TTC549 (cell line): ENCODE data around the gene FAM25A.
"Not testable (repeated sequence)": the region's sequence is repeated elsewhere in the genome, so short reads cannot be mapped to it uniquely, and the experiment has no call there.

Experiments
- FAIRE-seq: peaks from 2 replicates; lab custom pipeline; 2012; peaks lifted over from hg19 to GRCh38; lab: Jason Lieb, UNC

FAM25A gene

DNA sequence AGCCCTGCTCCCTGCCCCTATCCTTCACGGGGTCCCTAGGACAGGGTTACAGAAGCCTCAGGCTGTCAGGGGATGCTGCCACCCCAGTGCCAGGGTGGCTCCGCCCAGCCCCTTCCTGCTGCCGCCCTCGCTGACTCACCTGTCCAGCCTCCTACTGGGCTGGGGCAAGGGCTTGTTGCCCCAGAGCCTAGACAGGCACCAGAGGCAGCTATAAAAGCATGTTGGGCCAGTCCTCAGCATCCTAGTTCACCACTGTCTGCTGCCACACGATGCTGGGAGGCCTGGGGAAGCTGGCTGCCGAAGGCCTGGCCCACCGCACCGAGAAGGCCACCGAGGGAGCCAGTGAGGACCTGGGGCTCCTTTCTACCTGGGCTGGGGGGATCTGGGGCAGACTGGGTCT is at the start of gene FAM25A:
Gene FAM25A (plus strand): TSS at position 239 of the 400 bp plus-strand sequence. CDS start 31 bp downstream, at position 270.
- not testable (repeated sequence) for FAIRE-seq

DNA sequence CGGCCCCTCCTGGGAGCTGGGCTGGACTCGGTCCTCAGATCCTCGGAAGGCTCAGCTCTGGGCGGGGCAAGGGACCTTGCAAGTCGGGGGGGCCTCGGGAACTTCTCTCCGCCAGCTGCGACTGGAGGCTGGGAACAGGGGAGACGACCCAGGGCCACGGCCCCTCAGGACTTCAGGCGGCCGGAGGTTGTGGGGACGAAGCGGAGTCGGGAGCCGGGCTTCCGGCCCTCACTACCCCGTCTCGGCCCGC is 49.2 kb upstream of the FAM25A start:
- no peak for FAIRE-seq

DNA sequence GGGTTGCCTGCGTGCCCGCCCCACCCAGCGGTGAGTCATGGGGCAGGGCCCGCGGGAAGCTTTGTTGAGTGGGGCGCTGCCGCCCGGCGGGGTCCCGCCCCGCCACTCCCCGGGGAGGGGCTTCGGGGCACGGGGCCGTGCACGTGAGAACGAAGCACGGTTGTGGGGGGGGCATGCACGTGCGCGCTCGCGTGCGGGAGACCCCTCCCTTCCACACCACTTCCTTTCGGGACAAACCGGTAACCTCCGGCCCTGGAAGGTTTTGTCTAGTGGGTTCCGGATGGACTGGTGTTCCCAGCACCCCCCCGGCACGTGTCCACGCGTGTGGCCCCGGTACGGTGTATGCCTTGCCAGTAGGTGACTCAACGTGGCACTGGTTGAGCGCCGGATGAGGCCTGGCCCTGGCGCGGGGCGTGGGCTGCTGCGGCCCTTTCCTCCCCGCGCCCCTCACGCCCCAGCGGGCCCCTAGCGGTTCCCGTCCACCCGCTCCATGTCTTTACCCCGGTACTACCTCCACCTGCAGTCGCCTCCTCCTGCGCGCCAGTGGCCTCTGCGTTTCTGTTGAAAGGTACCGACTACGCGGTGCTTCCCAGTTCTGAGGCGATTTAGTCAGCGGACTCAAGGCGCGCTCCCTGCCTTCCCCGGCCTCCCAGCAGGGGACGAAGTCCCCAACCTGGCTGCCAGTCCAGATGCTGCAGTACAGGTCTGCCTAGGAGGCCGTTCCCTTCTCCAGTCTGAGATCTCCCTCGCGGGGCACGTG is 48.7 kb upstream of the FAM25A start:
- FAIRE-seq, result no peak

DNA sequence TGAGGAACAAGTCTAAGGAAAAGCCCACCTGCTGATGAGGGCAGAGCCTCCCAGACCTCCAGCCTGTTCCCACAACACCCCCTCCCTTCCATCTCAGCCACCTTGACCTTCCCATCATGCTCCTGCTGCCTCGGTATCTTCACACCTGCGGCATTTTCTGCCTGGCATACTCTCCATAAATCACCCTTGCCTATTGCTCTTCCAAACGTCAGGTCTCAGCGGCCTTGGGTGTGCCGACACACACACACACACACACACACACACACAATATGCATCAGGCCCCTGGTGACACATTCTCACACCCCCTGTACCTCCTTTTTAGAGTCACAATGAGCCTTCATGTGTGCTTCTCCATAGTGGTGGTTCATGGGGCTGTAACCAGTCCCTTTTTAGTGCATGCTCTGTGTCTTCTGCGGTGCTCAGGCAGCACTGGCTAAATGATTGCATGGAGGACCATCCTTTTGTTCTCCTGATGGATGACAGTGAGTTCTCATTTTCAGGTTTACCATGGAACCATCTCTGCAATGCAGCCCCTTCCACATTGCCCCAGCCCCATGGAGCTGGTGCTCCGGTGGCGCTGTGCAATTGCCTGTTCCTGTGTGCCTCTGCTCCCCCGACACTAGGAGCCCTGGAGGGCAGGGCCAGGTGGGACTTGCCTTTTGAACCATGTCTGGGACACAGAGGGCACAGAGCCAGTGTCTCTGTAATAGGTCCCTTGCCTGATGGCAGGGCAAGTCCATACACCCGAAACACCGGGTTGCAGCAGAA is 47.3 kb upstream of the FAM25A start:
- no peak for FAIRE-seq

DNA sequence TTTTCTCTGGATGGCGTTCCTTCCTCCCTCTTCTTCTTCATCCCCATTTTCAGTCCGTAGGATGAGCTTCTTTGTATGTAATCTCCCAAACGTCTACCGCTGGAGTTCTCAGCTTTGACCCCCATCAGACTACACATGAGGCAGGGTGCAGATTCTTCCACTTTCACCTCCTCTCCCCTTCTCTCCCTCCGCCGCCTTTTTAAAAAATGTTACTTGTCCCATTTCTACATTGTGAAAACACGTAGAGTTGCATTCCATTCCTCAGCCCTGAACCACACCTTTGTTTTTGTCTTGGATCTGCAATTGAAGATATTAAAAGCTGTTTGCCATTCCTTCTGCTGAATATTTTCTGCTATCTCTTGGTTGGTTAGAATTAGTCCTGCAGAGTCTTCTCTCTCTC is 45.6 kb upstream of the FAM25A start:
- no peak for FAIRE-seq

DNA sequence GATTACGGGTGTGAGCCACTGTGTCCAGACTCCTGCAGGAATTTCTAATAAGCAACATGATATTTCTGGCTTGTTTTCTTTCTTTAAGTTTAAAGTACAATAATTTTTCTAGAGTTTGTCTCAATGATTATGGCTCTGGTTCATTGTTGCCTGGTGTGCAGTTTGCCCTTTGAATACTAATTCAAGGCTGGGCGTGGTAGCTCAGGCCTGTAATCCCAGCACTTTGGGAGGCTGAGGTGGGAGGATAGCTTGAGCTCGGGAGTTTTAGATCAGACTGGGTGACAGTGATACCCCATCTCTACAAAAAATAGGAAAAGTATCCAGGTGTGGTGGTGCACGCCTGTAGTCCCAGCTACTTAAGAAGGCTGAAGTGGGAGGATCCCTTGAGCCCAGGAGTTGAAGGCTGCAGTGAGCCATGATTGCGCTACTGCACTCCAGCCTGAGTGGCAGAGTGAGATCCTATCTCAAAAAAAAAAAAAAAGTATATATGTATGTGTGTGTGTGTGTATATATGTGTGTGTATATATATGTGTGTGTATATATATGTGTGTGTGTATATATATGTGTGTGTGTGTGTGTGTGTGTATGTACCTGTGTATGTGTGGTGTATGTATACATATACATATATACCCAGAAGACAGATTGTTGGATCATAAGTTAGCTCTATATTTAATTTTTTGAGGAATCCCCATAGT is 43.6 kb upstream of the FAM25A start:
- no peak for FAIRE-seq

DNA sequence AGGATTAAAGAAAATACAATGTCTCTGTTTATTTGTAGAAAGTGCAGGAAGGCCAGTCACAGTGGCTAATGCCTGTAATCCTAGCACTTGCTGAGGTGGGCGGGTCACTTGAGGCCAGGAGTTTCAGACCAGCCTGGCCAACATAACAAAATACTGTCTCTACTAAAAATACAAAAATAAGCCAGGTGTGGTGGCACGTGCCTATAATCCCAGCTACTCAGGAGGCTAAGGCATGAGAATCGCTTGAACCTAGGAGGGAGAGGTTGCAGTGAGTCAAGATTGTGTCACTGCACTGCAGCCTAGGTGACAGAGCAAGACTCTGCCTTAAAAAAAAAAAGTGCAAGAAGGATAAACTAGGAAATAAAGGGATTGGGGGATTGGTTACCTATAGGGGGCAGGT is 41.6 kb upstream of the FAM25A start:
- FAIRE-seq, result not testable (repeated sequence)

DNA sequence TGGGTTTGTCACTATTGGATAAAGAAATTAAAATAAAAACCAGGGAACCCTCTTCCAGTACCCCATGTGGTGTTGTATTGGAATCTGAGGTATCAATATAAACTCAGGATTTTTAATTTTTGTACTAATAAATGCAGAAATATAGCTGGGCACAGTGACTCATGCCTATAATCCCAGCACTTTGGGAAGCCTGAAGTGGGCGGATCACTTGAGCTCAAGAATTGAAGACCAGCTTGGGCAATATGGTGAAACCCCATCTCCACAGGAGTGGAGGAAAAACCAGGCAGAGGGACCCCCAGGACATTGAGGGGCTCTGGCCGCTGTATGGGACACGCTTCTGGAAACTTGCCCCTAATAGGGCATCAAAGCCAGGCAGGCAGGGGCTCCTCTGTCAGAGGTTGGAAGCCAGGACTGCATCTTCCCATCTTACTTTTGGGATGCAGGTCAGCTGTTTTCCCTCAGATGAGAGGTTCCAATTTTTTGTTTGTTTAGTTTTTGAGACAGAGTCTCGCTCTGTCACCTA is 40.7 kb upstream of the FAM25A start:
- no peak for FAIRE-seq

DNA sequence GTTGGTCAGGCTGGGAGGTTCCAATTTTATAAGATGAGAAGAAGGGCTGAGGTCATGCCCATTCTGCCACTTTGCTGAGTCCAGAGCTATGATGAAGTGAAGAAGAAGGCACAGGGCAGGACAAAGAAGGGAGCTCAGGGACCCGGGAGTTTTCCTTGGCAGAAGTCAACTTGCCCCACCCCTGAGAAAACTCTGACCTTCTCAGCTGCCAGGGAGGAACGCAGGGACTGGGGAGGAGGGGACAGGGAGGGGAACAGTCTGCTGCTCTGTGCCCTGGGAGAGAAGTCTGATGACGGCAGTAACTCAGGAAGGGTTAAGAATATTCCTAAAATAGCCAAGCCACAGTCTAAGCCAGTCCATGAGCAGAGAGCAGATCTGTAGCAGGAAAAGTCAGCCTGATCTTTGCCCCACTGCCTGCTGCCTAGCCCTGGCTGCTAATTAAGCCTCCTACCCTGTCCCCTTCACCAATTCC is 40.1 kb upstream of the FAM25A start:
- FAIRE-seq, result no peak

DNA sequence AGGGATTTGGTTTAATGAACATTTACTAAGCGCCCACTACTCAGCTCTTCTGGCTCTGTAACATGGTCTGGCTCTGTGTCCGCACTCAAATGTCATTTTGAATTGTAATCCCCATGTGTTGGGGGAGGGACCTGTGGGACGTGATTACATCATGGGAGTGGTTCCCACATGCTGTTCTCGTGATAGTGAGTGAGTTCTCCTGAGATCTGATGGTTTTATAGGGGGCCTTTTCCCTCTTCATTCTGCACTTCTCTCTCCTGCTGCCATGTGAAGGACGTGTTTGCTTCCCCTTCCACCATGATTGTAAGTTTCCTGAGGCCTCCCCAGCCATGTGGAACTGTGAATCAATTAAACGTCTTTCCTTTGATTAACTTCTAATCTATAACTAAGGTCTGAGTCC is 39.1 kb upstream of the FAM25A start:
- FAIRE-seq, result not testable (repeated sequence)

DNA sequence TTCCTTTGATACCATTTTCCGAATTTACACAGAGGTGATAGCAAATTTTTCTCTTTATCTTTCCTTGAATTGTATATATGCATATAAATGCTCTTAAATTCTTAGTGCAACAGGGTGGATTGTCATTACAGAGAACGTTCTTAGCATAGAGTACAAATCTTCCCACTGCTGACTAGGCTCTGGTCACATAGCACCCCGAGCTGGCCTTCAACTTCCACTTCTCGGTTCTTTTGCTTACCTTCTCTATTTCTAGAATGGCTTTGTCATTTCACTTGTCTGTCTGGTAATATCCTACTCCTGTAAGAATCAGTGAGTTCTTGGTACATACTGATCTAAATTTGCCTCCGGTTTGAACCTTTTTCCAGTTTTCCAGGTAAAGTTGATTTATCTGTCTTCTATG is 38.4 kb upstream of the FAM25A start:
- FAIRE-seq, result no peak

DNA sequence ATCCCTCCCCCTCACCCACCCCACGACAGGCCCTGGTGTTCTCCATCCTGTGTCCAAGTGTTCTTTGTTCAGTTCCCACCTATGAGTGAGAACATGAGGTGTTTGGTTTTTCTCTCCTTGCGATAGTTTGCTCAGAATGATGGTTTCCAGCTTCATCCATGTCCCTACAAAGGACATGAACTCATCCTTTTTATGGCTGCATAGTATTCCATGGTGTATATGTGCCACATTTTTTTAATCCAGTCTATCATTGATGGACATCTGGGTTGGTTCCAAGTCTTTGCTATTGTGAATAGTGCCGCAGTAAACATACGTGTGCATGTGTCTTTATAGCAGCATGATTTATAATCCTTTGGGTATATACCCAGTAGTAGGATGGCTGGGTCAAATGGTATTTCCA is 35.6 kb upstream of the FAM25A start:
- not testable (repeated sequence) for FAIRE-seq

DNA sequence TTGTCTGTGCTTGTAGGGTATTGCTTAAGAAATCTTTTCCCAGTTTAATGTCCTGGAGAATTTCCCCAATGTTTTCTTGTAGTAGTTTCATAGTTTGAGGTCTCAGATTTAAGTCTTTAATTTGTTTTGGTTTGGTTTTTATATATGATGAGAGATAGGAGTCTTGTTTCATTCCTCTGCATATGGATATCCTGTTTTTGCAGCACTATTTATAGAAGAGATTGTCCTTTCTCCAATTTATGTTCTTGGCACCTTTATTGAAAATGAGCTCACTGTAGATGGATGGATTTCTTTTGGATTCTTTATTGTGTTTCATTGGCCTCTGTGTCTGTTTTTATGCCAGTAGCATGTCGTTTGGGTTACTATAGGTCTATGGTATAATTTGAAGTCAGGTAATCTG is 31.6 kb upstream of the FAM25A start:
- FAIRE-seq, result no peak

DNA sequence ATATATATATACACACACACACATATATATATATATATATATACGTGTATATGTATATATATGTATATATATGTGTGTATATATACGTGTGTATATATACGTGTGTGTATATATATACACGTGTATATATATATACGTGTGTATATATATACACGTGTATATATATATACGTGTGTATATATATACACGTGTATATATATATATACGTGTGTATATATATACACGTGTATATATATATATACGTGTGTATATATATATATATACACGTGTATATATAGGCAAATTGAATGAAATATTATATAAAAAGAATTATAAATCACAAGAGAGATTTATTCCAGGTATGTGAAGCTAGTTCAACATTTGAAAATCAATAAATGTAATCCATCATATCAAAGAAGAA is 28.7 kb upstream of the FAM25A start:
- not testable (repeated sequence) for FAIRE-seq

DNA sequence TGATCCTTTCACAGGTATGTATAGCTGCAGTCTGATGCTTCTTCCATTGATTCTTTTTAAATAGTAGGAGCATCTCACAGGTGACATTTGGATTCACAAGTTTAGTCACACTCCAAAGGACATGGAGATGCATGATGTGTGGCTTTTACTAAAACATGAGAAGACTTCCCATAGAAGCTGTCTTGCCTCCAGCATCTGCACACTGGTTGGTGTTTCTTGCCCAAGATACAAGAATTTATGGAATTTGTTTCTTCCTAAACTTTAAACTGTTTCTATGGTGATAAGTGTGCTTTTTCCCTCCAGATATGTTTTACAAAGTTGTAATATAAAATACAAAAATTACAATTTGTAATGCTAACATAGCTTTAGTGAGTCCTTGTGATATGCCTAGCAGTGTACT is 27.6 kb upstream of the FAM25A start:
- no peak for FAIRE-seq

DNA sequence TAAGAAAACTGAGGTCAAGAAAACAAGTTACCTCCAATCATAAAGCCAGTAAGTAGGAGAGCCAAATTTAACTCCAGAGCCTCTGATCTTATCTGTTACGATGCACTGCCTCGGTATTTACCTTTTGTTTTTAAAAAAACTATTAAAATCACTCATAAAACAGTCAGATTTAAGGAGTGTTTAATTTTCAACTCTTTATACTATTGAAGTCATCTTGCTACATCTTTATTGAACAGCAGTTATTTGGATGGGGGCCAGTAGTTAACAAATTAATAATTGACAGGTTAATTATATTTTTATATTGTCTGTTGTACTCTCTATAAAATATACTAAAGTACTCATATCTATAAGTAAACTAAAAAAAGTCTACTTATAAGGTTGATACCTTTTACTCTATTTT is 27.2 kb upstream of the FAM25A start:
- FAIRE-seq, result no peak

DNA sequence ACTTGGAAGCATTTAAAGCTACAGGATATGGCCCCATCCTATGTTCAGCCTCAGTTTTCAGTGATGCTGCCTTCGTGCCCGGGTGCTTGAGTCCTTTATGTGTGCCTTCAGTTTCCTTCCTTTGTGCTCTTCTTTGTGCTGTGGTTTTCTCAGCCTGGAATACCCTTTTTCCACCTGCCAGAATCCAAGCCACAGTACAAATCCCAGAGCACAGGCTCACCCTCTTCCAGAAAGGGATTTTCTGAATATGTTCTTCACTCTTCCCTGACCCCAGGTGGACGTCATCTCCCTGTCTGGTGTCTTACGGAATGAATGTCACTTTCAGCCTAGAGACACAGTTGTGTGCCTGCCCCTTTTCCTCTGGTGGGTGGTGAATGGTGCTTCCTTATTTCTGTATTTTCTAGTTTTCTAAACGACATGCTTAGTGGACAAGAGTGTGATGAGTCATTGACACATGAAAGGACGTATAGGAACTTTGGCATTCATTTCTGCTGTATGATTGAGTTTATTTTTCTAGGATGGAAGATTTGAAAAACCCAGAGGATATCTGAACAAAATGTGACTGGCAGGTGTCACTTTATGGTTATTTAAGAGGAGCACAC is 20.2 kb upstream of the FAM25A start:
- not testable (repeated sequence) for FAIRE-seq

DNA sequence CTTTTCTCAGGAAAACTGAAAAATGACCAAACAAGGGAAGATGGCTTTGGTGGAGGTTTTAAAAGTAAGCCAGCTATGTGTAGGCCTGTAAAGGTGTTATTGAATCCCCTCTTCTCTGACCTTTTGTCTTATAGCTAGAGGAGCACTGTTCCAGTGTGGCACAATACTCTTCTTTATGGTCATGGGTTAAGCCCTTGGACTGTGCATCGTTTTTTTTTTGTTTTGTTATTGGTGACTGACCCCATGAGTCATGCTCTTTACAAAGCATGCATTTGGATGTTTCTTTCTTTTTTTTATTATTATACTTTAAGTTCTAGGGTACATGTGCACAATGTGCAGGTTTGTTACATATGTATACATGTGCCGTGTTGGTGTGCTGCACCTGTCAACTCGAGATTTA is 19.6 kb upstream of the FAM25A start:
- no peak for FAIRE-seq

DNA sequence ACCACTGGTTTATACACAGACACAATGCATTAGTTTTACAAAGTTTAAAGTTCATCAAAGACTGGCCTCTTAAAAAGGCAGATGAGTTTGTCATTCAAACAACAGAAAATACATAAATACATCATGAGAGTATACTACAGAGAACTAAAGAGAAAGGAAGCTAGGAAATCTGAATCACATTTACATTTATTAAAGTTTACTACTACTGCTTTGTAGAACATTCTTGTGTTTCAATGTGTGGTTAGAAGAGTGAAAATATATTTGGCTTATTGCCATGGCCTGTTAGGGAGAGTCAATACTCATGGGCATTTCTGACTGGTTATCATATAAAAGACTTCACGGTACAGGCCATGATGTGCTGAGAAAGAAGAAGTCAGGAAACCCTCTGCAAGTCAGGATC is 13.0 kb upstream of the FAM25A start:
- not testable (repeated sequence) for FAIRE-seq

DNA sequence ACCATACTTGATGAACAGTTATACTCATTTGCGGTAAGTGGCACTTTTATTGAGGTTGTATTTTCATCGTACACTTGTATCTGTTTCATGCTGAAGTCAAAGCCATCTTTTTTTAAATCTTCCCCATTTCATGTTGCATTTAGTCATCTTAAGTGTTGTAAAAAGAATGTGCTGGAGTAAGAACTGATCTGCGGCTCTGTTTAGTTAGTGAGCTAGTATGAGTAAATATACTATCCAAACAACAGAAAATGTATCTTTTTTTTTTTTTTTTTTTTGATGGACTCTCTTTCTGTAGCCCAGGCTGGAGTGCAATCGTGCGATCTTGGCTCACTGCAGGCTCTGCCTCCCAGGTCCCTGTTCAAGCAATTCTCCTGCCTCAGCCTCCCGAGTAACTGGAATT is 12.4 kb upstream of the FAM25A start:
- FAIRE-seq, result not testable (repeated sequence)

DNA sequence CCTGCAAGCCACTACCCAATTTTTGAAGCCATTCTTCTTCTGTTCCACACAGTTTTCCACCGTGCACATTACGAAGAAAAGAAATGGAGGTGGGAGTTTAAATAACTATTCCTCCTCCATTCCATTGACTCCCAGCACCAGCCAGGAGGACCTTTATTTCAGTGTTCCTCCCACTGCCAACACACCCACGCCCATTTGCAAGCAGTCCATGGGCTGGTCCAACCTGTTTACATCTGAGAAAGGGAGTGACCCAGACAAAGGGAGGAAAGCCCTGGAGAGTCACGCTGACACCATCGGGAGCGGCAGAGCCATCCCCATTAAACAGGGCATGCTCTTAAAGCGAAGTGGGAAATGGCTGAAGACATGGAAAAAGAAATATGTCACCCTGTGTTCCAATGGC is 11.8 kb upstream of the FAM25A start:
- not testable (repeated sequence) for FAIRE-seq

DNA sequence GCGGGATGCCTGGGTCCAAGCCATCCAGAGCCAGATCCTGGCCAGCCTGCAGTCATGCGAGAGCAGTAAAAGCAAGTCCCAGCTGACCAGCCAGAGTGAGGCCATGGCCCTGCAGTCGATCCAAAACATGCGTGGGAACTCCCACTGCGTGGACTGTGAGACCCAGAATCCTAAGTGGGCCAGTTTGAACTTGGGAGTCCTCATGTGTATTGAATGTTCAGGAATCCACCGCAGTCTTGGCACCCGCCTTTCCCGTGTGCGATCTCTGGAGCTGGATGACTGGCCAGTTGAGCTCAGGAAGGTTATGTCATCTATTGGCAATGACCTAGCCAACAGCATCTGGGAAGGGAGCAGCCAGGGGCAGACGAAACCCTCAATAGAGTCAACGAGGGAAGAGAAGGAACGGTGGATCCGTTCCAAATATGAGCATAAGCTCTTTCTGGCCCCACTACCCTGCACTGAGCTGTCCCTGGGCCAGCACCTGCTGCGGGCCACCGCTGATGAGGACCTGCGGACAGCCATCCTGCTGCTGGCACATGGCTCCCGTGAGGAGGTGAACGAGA is 10.9 kb upstream of the FAM25A start:
- FAIRE-seq, result not testable (repeated sequence)
